Tibial nerve (tissue), 4 donors: ENCODE data around the gene STAT5A. TPM values are rescaled to one million over a fixed set of nuclear protein-coding genes. Genes with fewer than 3 reads are reported as not detected.

Experiments used
- DNase-seq, 2 donors: peaks; one replicate each; pipeline ENCODE4 v3.0.0-alpha.2; 2019; ENCODE audit warnings: low spot score in 2 of 2
- H3K27ac ChIP-seq, 4 donors: fragments of 200-600 bp; sonication (generic) in 3 of 4; one replicate each; pipeline ENCODE4 v1.5.1; 2017 to 2019; ENCODE audit warnings: mild to moderate bottlenecking in 1 of 4
- H3K27me3 ChIP-seq, 2 donors: fragments of 200-600 bp; sonication (generic) in 1 of 2; one replicate each; pipeline versions ENCODE4 v1.5.1 to v1.6.0; 2017 to 2019
- H3K36me3 ChIP-seq, 3 donors: fragments of 200-600 bp; sonication (generic); one replicate each; pipeline ENCODE4 v1.5.1; 2018 to 2019
- H3K4me1 ChIP-seq, 4 donors: fragments of 200-600 bp; sonication (generic) in 3 of 4; one replicate each; pipeline ENCODE4 v1.5.1; 2017 to 2019
- H3K4me3 ChIP-seq, 4 donors: fragments of 200-600 bp; sonication (generic) in 3 of 4; one replicate each; pipeline ENCODE4 v1.5.1; 2017 to 2019; ENCODE audit warnings: mild to moderate bottlenecking in 1 of 4, moderate library complexity in 1 of 4
- H3K9me3 ChIP-seq, 4 donors: fragments of 200-600 bp; sonication (generic) in 3 of 4; one replicate each; pipeline ENCODE4 v1.5.1; 2017 to 2019
- EP300 ChIP-seq, 2 donors: sonication (generic); formaldehyde crosslinking; IDR thresholded peaks; one replicate each; pipeline ENCODE4 v1.6.1; 2017; ENCODE audit warnings: antibody characterized with exemption in 2 of 2, mild to moderate bottlenecking in 1 of 2
- POLR2A ChIP-seq, 2 donors: fragments of 450-650 bp; IDR thresholded peaks; one replicate each; pipeline ENCODE4 v1.6.1; 2017; ENCODE audit warnings: antibody characterized with exemption in 2 of 2, mild to moderate bottlenecking in 2 of 2, moderate library complexity in 2 of 2
- WGBS, 2 donors: methylation state at CpG; one replicate each; pipeline ENCODE4 v1.1.5; 2018; 5-methylcytosine and 5-hydroxymethylcytosine counted together
- total RNA-seq, 4 donors: library from RNA; depleted of rRNA; stranded (reverse); fragments of >200 nt; gene quantifications; one replicate each; pipeline ENCODE4 v1.1.0, GENCODE V29; 2016
- TF ChIP-seq, protein P1 (sequence below), 5 experiments: fragments of 200-600 bp in 3 of 5; fragments of 450-650 bp in 2 of 5; sonication (generic) in 3 of 5; IDR thresholded peaks; one replicate each; pipeline ENCODE4 v1.5.1; 2016 to 2019; ENCODE audit warnings: antibody characterized with exemption in 5 of 5, mild to moderate bottlenecking in 3 of 5, moderate library complexity in 2 of 5

The STAT5A gene
- total RNA-seq, 4 donors from 2014 or later, result 95.2 to 150 (median 127) TPM

DNA sequence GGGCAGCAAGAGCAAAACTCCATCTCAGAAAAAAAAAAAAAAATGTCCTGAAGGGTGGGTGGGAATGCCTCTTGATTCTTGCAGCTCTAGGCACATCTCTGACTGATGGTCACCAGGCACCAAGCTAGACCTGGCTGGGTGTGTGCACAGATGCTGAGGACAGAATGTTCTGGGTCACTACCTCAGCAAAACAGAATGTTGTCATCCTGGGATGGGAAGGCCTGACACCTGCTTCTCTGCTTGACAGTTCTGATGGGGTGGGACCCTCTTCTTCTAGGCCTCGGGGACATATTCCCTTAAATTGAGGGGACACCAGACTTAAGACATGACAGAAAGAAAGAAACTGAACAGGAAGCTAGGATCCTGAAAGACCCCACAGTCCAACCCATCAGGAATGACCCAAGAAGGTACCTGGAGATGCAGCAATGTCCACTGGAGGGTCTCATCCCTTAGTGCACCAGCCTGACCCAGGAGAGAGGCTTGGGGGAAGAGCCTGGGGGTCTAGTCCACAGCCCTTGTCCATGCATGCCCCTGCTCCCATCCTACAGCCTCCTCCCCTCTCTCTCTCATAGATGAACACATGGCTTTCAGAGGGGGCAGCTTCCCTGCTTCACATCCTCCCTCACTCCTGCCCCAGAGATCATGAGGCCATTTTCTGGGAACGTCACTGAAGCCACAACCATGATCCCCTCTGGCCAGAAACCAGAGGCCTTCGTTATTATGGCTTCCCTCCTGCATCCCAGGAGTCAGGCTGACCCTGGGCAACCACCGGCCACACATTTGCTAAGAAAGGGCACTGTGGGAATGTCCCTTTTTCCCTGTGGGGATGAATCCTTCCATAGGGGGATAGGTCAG is 8.3 kb upstream of the STAT5A start:
- TF ChIP-seq, protein P1, sequence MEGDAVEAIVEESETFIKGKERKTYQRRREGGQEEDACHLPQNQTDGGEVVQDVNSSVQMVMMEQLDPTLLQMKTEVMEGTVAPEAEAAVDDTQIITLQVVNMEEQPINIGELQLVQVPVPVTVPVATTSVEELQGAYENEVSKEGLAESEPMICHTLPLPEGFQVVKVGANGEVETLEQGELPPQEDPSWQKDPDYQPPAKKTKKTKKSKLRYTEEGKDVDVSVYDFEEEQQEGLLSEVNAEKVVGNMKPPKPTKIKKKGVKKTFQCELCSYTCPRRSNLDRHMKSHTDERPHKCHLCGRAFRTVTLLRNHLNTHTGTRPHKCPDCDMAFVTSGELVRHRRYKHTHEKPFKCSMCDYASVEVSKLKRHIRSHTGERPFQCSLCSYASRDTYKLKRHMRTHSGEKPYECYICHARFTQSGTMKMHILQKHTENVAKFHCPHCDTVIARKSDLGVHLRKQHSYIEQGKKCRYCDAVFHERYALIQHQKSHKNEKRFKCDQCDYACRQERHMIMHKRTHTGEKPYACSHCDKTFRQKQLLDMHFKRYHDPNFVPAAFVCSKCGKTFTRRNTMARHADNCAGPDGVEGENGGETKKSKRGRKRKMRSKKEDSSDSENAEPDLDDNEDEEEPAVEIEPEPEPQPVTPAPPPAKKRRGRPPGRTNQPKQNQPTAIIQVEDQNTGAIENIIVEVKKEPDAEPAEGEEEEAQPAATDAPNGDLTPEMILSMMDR (IDR thresholded peaks at IDR 0.05), result no peak
- TF ChIP-seq EP300 (IDR thresholded peaks at IDR 0.05), result no peak
- H3K27me3 ChIP-seq, result no peaks in the 10 kb centered on the region
- peaks cover 0 to 19% (median 3%) of the 10 kb centered on the region in 4 donors for H3K4me1 ChIP-seq
- H3K27ac ChIP-seq, result no peak overlapping the region
- WGBS, 2 donors, result 78 to 79% methylated on average over 4 of the region's 4 CpGs
- DNase-seq, result no peak
- no peak overlapping the region for H3K4me3 ChIP-seq
- no peaks in the 10 kb centered on the region for H3K36me3 ChIP-seq
- no peaks in the 10 kb centered on the region for H3K9me3 ChIP-seq

DNA sequence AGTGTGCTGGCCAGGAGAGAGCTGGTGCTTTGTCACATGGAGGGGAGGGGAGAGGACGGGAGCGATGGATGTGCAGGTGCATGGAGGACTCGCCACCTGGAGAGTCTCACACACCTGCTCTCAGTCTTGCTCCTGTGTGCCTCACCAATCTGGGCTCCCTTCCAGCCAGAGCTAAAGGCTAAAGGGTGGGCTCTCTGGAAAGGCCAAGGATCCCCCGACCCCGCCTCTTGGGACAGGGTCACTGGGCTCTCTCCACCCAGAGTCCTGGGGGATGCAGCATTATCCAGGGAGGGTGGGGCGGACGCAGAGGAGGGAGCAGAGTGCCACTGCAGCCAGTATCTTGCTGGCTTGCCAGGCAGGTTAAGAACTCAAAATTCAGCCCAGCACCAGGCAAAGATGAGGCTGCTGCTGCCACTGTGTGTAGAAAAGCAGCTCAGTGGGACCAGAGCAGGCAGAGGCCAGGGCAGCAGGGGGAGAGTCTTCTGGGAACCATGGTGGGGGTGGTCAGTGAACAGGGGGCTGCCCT is 6.7 kb upstream of the STAT5A start:
- H3K27me3 ChIP-seq, result no peaks in the 10 kb centered on the region
- peaks cover 0 to 26% (median 8%) of the 10 kb centered on the region in 4 donors for H3K4me1 ChIP-seq
- H3K36me3 ChIP-seq, result no peaks in the 10 kb centered on the region
- no peak overlapping the region for H3K4me3 ChIP-seq
- DNase-seq, result no peak
- H3K9me3 ChIP-seq, result no peaks in the 10 kb centered on the region
- WGBS, 2 donors, result 76 to 77% methylated on average over 7 of the region's 7 CpGs
- no peak overlapping the region for H3K27ac ChIP-seq
- TF ChIP-seq EP300 (IDR thresholded peaks at IDR 0.05), result no peak
- TF ChIP-seq, protein P1 (IDR thresholded peaks at IDR 0.05), result no peak
- TF ChIP-seq POLR2A (IDR thresholded peaks at IDR 0.05), result no peak

DNA sequence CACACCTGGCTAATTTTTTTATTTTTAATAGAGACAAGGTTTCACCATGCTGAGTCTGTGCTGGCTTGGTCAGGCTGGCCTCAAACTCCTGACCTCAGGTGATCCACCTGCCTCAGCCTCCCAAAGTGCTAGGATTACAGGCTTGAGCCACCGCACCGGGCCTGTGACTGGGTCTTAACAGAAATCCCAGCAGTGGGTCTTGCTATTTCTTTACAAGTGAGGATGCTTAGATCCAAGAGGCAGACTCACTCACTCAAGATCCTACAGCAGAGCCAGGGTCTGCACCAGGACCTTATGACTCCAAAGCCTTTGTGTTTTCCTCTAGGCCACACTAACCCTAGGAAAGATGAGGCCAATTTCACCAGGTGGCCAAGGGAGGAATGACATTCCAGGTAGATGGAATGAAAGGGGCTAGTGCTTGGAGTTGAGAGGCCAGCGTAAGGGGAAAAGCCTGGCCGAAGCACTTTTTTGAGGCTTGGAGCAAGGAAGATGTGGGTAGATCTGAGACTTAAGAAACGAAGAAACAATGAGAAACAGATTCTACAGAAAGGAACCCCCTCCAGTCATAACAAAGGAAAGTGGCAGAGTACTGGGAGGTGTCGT is 5.7 kb upstream of the STAT5A start:
- no peak for DNase-seq
- Histone ChIP-seq H3K36me3 (no peaks in the 10 kb centered on the region), H3K4me1 (peaks cover 0 to 27% (median 15%) of the 10 kb centered on the region in 4 donors), H3K27ac (peak overlapping the region in 1 of 4 donors; percentile 0), H3K27me3 (no peaks in the 10 kb centered on the region), H3K9me3 (no peaks in the 10 kb centered on the region), H3K4me3 (no peak overlapping the region)
- WGBS, 2 donors, result 73 to 74% methylated on average over 6 of the region's 6 CpGs
- TF ChIP-seq, protein P1 (IDR thresholded peaks at IDR 0.05), result no peak
- TF ChIP-seq POLR2A (IDR thresholded peaks at IDR 0.05), result no peak
- TF ChIP-seq EP300 (IDR thresholded peaks at IDR 0.05), result no peak

DNA sequence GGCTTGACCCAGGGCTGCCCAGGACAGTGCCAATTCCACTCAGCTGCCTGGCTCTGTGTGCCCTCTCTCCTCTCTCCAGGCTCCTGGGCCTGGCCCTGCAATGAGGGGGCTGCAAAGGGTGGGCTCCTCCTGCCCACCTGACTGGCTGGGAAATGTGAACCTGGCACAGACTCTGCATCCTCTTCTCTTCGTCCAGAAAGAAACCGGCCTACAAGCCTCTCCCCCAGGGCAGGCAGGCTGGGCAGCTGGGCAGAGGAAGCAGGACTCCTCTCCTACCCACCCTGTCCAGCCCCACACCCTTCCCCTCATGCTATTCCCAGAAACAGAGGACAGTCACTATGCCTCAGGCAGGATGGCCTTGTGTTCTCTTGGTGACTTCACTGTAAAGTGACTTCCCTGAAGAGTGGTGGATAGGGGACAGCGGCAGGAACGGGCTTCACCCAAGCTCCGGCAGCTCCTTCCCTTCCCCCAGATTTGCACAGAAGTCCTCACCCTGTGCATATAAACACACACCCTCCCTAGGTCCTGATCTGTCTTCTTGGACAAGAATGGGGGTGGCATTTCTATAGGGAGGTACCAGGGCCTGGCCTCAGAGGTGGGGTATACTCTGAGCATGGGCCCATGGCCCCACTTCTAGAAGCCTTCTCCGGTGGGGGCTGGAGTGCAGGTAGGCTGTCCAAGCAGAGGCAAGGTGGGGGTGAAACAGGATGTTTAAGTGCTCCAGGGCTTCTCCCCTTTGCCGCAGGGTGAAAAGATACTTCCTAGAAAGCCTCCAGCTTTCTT is 4.9 kb upstream of the STAT5A start:
- TF ChIP-seq, protein P1 (IDR thresholded peaks at IDR 0.05), result no peak
- TF ChIP-seq POLR2A (IDR thresholded peaks at IDR 0.05), result no peak
- no peak for TF ChIP-seq EP300 (IDR thresholded peaks at IDR 0.05)
- H3K27ac ChIP-seq, result peak overlapping the region in 1 of 4 donors; percentile 0

More for the DNA sequence above, 4.9 kb upstream of the STAT5A start:
- Histone ChIP-seq H3K27me3 (no peaks in the 10 kb centered on the region), H3K4me1 (peaks cover 0 to 32% (median 16%) of the 10 kb centered on the region in 4 donors), H3K9me3 (no peaks in the 10 kb centered on the region), H3K36me3 (no peaks in the 10 kb centered on the region), H3K4me3 (no peak overlapping the region)
- 71 to 76% methylated on average over 6 to 7 of the region's 7 CpGs for WGBS, 2 donors
- no peak for DNase-seq
